Measurements from ENCODE around the gene CENPB. TPM values are rescaled to one million over a fixed set of nuclear protein-coding genes. Genes with fewer than 3 reads are reported as not detected.

Gene CENPB
- total RNA-seq, 1 donor from 2014 or later = 68.3 TPM

DNA sequence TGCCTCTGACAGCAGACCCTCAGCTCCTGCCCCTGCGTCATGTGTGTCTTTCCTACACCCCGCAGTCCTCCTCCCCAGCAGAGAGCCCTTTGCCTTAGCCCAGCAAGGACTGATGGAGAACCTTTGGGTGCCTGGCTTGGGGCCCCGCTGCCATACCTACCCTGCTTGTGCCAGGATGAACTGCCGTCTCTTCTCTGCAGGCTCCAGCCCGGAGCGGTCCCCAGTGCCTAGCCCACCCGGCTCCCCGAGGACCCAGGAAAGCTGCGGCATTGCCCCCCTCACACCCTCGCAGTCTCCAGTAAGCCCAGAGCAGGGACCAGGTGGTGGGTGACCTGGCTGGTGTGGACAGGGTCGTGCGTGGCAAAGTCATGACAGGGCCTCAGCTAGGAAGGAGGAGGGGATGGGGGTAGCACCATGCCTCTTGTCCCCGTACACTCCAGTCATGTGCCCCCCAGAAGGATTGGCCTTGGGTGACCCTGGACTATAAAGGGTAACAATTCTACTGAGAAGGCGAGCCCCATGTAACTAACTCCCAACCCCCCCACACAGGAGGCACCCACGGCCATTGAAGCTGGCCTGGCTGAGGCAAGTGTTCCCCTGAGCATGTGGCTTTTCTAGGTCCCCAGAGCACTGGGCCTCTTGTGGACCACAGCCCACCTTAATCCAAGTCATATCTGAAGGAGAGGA, 45.8 kb downstream of the CENPB start:
- ATAC-seq (no peak), DNase-seq (no peak)
- intact Hi-C loops (cut with micrococcal nuclease) = no loop called here

DNA sequence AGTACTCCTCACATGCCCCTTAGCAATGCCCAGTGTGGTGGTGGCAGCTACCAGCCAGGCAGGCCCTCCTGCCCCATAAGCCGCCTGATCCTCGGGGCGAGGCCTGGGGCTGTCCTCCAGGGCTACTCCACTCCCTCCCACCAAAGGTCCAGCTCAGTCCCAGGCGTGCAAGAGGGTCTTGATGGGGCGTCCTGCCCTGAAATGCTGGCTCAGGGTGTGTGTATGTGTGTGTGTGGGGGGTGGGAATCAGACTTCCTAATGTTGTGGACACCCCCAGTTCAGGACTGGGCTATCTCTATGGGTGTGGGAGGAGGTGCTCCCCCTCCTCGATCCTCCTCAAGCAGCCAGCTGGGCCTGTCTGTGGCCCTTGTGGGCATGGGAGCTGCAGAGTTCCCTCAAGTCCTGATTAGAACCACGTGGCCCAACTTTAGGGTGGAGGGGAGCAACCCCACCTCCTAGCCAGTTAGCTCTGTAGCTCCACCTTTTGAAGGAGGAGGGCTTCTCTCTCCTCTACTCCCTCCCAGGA, 46.6 kb downstream of the CENPB start:
- ATAC-seq (no peak), DNase-seq (no peak)

GRCh38 chr20:3739054-3739925, 47.2 kb downstream of the CENPB start:
- intact Hi-C loops (cut with micrococcal nuclease) = no loop called here
- peak; percentile 73 for ATAC-seq
- no peak for DNase-seq

More for the DNA sequence above, 46.6 kb downstream of the CENPB start:
- intact Hi-C loops (cut with micrococcal nuclease) = no loop called here

DNA sequence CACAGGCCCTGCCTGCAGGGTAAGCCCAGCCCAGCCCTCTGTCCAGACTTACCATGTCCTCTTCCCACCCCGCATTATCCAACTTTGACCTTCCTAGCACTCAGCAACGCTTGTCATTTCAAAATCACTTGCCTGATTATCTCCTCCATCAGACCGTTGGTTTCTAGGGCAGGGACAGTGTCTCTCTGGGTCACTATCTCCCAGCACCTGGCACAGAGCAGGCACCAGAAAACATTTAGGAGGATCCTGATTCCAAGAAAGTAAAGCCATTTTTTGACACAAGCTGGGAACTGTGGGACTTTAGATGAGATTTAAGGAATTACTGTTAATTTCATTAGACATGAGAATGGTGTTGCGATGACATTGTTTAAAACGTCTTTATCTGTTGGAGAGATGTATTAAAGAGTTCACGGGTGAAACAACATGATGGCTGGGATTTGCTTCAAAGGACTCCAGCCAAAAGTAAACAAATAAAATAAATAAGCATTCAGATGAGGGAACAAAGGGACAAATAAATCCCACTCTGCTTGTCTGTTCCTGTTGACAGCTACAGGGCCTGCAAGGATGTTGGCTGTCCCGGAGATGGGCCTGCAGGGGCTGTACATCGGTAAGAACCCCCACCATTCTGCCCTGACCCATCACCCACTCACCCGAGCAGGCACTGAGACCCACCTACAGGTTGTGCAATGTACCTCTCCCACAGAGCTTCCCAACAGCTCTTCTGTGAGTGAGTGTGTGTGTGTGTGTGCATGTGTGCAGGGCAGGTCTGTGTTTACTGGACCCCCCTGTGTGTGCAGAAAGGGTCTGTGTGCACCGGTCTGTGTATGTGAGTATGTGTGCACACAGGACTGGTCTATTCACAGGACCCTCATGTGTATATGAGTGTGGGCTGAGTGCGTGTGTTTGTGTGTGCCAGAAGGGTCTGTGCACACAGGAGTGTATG, 48.2 kb downstream of the CENPB start:
- DNase-seq (peak; percentile 7), ATAC-seq (no peak)
- intact Hi-C loops (cut with micrococcal nuclease) = no loop called here

- ATAC-seq = no peak
- intact Hi-C loops (cut with micrococcal nuclease) = no loop called here
- DNase-seq = no peak
Measured at GRCh38 chr20:3735768-3736167, 50.8 kb downstream of the CENPB start.

DNA sequence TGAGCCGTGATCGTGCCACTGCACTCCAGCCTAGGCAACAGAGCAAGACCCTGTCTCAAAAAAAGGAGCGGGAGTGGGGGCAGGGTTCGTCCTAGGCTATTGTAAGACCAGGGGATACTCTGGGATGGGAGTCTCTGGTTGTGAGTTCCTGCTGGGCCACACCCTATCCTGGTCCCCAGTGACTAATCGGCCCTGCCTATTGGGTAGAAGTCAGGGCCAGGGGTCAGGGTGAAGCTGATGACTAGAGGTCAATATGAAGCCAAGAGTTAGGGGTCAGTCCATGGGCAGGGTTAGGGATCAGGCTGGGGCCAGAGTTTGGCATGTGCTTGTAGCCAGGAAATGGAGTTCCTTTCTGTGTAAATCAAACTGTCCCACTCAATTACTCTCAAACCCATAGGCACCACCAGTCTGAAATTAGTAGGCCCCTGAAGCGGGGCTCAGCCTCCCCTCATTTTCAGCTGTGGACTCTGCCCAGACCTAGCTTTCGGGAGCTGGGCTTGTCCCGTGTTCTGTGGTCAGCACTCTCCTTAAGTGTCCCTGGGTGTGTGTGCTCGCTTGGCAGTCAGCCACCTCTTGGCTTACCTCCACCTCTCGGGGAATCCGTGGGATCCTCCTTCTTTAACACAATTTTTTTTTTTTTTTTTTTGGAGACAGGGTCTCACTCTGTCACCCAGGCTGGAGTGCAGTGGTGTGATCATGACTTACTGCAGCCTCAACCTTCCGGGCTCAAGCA, 52.3 kb downstream of the CENPB start:
- ATAC-seq = peak; percentile 54
- peak; percentile 57 for DNase-seq

More for the DNA sequence above, 52.3 kb downstream of the CENPB start:
- intact Hi-C loops (cut with micrococcal nuclease) = no loop called here

Other genes starting within 250 kb of the CENPB start
- not detected for gene GFRA4, start 123.3 kb downstream of the CENPB start, total RNA-seq
- 12.2 TPM for gene ADAM33, start 104.7 kb downstream of the CENPB start, total RNA-seq
- gene SIGLEC1, start 74.1 kb downstream of the CENPB start, total RNA-seq = 7.1 TPM
- 16.2 TPM for gene HSPA12B, start 54.1 kb downstream of the CENPB start, total RNA-seq
- gene ADISSP, start 19.0 kb downstream of the CENPB start, total RNA-seq = 10.3 TPM
- gene SPEF1, start 5.3 kb downstream of the CENPB start, total RNA-seq = not detected
- 7.5 TPM for gene CDC25B, start 9.6 kb upstream of the CENPB start, total RNA-seq
- gene AP5S1, start 33.8 kb upstream of the CENPB start, total RNA-seq = 10.2 TPM
- 34.8 TPM for gene MAVS, start 60.1 kb upstream of the CENPB start, total RNA-seq
- gene PANK2, start 102.6 kb upstream of the CENPB start, total RNA-seq = 17.4 TPM
- gene RNF24, start 228.8 kb upstream of the CENPB start, total RNA-seq = 5.3 TPM

Data from left ventricle myocardium superior (tissue), 1 donor.